Stimulated activated CD8-positive, alpha-beta memory T cell treated with anti-CD3 and anti-CD28 coated beads, Interleukin-7, amount 100 ng/mL, for 48 hours (primary cell): ENCODE results near the gene BOD1L2.

Experiments used
- DNase-seq, 2 donors: peaks; one replicate each; pipeline ENCODE4 v3.0.0-alpha.2; 2020; ENCODE audit warnings: low read depth in 1 of 2; ENCODE audit errors: extremely low read depth in 1 of 2

Gene BOD1L2

DNA sequence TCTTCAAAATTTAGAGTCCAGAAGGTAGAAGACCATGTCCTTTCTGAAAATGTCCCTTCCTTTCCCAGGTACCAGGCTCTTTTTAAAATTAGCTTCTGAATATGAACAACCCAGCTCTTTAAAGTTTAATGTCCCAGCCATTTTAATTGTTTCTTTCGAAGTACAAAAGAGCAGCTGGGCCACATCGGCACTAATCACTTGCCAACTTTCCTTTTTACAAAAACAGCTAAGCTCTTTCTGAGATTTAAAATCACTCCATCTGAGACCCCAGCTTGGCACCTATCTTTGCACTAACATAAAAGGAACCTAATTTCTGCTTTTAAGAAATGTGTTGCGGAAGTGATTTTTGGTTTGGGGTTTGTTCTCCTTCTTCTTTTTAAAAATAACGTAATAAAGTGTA, 2.6 kb downstream of the BOD1L2 start:
- no peak for DNase-seq

GRCh38 chr18:57150081-57150480, 3.2 kb downstream of the BOD1L2 start:
- DNase-seq = no peak

- DNase-seq = no peak
Measured at GRCh38 chr18:57150828-57151227, 3.9 kb downstream of the BOD1L2 start.

DNA sequence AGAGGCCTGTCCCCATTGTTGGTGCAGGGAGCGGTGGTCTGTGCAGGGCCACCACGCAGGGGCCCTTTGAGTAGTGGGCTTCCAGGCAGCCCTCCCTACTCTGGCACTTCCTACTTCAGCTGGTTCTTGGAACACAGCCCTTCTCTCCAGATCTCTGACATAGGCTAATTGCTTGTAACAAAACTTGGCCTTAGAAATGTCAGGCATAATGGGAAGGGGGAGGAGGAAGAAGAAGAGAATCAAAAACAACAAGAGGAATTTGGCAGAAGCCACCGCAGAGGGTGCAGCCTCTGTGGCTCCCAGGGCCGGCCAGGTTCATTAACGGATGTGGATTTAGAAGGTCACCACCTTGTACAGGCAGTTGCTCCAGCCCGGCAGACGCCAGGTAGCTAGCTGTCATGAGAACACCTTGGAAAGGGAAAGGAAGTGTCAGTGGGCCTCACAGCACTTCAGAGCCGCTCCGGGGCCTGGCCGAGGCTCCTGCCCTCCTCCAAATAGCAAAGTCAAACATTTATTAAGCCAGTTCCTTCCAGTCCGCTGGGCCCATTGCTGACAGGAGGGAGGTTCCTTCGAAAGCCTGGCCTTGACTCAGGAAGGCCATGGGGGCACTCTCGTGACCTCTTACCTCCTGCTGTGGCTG, 7.4 kb downstream of the BOD1L2 start:
- DNase-seq = no peak

GRCh38 chr18:57164401-57164800, 17.5 kb downstream of the BOD1L2 start:
- DNase-seq = no peak

DNA sequence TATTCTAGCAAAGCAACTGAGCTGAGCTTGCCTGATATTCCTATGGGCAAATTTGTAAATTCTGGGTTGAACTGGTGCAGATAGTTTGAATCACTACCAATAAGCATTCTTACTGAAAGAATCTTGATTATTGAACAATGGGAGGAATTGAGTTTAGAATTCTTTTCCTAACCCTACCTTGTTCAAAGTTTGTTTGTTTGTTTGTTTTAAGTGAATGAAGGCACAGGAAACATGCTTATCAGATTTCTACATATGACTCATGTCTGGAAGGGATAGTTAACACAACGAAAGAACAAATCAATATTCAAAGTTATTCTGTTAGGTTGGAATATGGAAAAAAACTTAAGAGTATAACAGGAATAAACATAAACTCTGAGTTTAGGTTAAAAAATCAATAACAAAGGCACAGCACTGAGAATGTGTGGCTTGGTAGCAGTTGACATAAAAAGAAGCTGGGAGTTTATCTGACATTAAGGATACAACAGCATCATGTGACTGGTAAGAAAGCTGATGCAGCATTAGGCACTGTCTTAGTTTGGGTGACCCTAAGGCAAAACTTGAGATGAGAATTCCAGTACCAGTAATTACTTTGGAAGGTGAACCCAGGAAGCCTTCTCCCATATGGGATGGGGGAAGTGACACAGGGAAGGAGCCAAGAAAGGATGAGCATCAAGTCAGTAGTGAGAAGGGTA, 20.9 kb downstream of the BOD1L2 start:
- no peak for DNase-seq

DNA sequence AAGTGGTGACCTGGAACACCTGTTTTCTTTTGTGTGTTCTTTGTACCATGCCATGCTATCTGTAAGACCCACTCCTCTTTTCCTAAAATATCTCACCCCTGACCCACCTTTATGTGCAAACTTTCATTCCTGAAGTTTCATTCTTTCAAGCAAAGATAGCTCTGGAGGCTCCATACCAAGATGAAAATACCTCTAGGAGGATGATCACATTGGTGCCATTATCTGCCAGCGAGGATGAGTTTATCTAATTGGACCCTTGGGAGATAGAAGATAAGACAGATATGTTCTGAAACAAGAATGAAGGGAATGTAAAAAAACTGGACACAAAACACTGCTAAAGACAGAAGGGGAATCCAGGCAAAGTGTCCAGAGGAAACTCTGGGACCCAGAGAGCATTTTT, 24.1 kb downstream of the BOD1L2 start:
- DNase-seq = no peak

GRCh38 chr18:57175532-57175931, 28.6 kb downstream of the BOD1L2 start:
- no peak for DNase-seq

DNA sequence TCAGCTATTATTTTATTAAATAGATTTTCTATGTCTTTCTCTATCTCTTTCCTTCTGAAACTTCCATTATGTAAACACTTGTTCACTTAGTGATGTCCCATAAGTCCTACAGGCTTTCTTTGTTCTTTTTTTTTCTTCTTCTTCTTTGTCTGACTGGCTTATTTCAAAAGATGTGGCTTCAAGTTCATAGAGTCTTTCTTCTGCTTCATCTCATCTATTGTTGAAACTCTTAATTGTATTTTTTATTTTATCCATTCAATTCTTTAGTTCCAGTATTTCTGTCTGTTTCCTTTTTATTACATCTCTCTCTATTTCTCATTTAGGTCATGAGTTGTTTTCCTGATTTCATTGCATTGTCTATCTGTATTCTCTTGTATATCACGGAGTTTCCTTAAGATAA, 38.5 kb downstream of the BOD1L2 start:
- no peak for DNase-seq

GRCh38 chr18:57188851-57189557, 42.1 kb downstream of the BOD1L2 start:
- DNase-seq = no peak

DNA sequence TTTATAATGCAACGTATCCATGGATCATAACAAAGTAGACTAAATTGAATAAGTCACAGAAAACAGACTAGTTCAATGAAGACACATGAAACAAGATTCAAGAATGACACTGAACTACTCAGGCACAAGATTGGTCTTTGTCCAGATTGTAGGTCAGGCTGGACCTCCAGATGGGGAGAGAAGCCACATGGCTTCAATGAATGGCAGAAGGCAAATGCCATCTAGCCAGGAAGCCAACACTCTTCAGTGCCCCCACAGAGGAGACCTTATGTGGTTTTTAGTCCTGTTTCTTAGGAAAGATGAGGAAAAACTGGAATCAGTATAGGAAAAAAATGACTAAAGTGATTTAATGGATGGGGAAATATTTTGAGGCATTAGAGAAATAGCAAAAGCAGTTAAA, 43.1 kb downstream of the BOD1L2 start:
- DNase-seq = no peak

DNA sequence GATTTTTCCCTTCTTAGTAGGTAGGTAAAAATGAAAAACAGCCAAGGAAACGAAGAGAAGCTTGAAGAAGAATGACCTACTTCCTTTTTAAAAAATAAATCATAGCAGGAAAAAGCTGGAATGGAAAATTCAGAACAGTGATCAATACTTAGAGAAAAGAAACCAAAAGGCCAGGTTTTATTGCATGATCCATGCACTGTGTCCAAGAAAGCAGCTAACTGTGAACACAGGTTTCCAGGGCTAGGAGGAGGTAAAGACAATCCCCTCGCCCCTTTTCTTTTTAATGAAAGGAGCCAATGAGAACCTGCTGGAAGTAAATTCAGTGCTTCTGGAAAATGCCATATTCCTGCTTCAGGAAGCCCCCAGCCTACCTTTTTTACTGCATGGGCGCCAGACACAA, 47.2 kb downstream of the BOD1L2 start:
- DNase-seq = no peak

DNA sequence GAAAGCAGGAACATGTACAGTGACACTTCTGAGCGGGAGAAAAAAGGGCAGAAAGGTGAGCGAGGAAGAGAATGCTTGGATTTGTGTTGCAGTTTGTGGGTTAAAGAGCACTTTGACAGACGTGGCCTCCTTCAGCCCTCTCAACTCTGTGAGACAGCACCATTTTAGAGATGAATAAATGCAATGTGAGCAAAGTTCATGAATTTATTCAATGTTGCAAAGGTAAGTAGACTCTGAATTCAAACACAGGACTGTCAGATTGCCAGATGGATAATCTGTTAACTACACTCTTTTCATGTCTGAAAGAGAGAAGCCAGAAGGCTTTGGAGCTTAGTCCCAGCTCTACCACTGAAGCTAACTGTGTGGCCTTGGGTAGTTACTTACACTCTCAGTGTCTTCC, 47.7 kb downstream of the BOD1L2 start:
- DNase-seq = no peak

DNA sequence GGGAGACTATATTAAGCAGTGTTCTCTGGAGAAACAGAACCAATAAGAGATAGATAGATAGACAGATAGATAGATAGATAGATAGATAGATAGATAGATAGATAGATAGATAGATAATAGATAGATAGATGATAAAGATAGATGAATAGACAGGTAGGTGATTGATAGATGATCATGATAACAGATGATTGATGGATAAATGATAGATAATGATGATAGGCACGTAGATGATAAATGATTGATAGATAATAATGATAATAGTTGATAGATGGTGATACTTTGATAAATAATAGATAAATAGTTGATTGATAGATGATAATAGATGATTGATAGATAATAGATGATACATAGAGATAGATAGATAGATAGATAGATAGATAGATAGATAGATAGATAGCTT, 48.5 kb downstream of the BOD1L2 start:
- DNase-seq = no peak

DNA sequence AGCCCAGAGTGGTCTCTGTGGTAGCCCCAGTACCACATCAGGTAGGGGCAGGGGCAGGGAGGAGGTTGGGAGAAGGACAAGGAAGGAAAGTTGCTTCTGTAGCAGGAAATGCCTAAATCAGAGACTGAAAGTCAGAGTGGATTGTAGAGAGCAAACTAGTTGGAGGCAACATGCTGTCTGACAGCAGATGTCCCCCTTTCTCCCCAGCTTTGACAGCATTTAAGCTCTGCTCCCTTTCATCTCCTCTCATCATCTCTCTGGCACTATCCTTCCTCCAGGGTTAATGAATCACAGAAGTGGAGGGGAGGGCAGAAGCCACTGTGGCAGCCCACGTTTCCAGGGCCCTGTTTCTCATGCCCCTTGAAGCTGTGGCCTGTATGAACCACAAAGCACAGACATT, 50.4 kb downstream of the BOD1L2 start:
- no peak for DNase-seq

- DNase-seq = no peak
Measured at GRCh38 chr18:57198073-57198472, 51.2 kb downstream of the BOD1L2 start.
